ENCODE measurements around the gene NUDT3.

Gene NUDT3

DNA sequence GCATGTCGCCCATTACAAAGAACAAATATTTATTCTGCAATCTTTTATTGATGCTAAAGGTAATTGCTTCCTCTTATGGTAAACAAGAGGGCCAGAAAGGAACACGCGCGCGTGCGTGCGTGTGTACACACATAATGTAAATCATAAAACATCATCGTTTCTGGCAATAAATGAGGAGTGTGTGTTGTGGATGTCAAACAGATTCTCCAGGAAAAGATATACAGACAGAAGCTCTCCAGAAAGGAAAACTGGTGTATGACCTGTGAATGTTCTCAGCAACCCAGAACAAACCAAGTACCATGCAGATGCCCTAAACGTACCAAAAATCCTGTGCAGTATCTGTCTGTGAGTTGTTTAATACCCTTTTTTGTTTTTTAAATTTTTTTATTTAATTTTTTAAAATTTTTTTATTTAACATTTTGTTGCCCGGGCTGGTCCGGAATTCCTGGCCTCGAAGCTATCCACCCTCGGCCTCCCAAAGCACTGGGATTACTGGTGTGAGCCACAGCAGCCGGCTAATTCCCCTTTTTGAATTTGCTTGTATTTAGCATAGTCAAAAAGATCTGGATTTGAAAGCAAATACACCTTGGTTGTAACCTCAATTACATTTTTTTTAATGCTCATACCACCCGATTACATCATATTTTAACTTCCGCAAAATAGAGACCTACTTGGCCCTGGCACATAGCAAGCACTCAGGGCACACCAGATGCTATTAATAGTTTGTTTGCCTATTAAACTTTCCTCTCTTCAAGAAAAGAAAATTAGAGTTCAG, 909 bp upstream of the NUDT3 start:
- TF ChIP-seq, protein P1, sequence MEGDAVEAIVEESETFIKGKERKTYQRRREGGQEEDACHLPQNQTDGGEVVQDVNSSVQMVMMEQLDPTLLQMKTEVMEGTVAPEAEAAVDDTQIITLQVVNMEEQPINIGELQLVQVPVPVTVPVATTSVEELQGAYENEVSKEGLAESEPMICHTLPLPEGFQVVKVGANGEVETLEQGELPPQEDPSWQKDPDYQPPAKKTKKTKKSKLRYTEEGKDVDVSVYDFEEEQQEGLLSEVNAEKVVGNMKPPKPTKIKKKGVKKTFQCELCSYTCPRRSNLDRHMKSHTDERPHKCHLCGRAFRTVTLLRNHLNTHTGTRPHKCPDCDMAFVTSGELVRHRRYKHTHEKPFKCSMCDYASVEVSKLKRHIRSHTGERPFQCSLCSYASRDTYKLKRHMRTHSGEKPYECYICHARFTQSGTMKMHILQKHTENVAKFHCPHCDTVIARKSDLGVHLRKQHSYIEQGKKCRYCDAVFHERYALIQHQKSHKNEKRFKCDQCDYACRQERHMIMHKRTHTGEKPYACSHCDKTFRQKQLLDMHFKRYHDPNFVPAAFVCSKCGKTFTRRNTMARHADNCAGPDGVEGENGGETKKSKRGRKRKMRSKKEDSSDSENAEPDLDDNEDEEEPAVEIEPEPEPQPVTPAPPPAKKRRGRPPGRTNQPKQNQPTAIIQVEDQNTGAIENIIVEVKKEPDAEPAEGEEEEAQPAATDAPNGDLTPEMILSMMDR (conservative IDR thresholded peaks at IDR 0.05; ENCODE audit: low read depth, low read length), result no peak
- H3K4me3 ChIP-seq (ENCODE audit: low read depth, low read length), result peak overlapping the region; percentile 85
- DNase-seq (ENCODE audit: low read depth), result no peak

GRCh38 chr6:34391786-34392496, 528 bp downstream of the NUDT3 start:
- TF ChIP-seq, protein P1 (conservative IDR thresholded peaks at IDR 0.05; ENCODE audit: low read depth, low read length), result no peak
- peak; percentile 56 for DNase-seq (ENCODE audit: low read depth)
- peak overlapping the region; percentile 85 for H3K4me3 ChIP-seq (ENCODE audit: low read depth, low read length)

DNA sequence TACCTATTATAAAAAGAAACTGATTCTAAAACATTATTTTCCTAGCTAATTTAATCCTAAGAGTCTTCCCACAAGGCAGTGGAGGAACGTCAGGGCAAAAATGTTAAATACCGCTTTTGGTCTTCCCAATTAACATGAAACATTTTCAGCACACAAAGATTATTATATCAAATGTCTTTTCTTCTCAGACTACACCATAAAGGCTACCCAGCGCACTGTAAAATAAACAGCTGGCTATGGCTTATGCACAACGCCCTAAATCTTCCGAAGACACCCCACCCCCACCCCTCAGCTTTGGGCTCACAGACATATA, 1.0 kb downstream of the NUDT3 start:
- TF ChIP-seq, protein P1 (conservative IDR thresholded peaks at IDR 0.05; ENCODE audit: low read depth, low read length), result no peak
- H3K4me3 ChIP-seq (ENCODE audit: low read depth, low read length), result peak overlapping the region; percentile 85
- DNase-seq (ENCODE audit: low read depth), result no peak

DNA sequence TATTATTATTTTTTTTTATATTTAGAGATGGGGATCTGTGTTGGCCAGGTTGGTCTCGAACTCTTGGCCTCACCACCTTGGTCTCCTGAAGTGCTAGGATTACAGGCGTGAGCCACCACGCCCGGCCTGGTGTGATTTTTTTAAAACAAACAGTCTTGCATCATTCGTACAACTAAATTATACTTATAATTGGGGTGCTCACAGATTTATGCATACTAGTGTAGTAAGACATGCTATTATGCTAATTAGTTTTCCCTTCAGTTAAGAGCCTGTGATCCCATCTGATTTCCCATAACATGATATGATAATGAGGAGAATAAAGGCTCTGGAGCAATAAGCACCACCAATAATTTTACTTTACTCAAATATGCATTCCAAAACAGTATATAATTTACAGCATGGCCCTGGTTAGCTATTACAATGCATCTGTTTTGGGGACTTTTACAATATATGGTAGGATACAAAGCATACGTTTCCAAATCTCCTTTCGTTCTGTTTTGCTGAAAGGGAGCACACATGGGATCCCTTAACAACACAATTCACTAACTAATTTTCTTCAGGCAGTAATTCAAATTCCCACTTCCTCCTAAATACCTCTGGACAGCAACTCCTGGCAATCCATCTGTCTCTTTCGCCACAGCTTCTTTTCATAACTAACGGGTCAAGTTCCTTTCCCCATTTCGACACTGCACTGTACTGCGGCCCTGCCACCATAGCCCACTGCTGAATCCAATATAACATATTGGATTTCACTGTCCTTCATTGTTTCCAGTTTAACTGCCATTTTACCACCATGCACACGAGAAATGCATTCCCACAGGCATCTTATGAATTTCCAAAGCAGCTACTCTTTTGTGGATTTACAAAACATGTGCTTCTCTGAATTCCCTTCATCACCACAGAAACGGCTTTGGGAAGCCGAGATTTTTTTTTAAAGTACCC, 1.7 kb downstream of the NUDT3 start:
- peak overlapping the region; percentile 85 for H3K4me3 ChIP-seq (ENCODE audit: low read depth, low read length)
- DNase-seq (ENCODE audit: low read depth), result peak; percentile 80
- TF ChIP-seq, protein P1 (conservative IDR thresholded peaks at IDR 0.05; ENCODE audit: low read depth, low read length), result no peak

DNA sequence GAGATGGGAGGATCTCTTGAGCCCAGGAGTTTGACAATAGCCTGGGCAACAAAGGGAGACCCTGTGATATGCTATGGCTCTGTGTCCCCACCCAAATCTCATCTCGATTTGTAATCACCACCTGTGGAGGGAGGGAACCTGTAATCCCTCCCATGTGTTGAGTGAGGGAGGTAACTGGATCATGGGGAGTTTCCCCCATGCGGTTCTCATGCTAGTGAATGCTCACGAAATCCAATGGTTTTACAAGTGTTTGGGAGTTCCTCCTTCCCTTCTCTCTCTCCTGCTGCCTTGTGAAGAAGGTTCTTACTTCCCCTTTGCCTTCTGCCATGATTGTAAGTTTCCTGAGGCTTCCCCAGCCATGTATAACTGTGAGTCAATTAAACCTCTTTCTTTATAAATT, 3.4 kb downstream of the NUDT3 start:
- TF ChIP-seq, protein P1 (conservative IDR thresholded peaks at IDR 0.05; ENCODE audit: low read depth, low read length), result no peak
- H3K4me3 ChIP-seq (ENCODE audit: low read depth, low read length), result no peak overlapping the region
- no peak for DNase-seq (ENCODE audit: low read depth)

DNA sequence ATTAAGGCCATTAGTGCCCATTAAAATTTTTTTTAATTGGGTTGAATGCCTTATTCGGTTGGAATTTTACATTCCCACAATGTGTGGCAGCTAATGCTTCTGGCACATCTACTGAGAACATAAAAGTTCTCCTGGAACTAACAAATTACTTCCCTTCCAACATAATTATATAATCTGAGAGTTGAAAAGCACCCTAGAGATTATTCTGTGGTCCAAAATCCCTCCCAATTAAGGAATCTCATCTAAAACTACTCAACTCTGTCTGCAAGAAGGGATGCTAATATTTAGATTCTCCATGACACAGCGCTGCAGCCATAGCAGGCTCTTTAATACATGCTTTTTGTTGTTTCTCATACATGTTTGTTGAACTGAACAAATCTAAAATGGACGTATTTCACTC, 4.0 kb downstream of the NUDT3 start:
- TF ChIP-seq, protein P1 (conservative IDR thresholded peaks at IDR 0.05; ENCODE audit: low read depth, low read length), result no peak
- DNase-seq (ENCODE audit: low read depth), result no peak
- no peak overlapping the region for H3K4me3 ChIP-seq (ENCODE audit: low read depth, low read length)

Data from choroid plexus epithelial cell (primary cell).